Medulla oblongata (tissue), 1 donor: ENCODE data around the gene NKIRAS1.
"Not testable (repeated sequence)": the region's sequence is repeated elsewhere in the genome, so short reads cannot be mapped to it uniquely, and the experiment has no call there.

Experiments
- DNase-seq: peaks from one replicate; pipeline ENCODE4 v3.0.0-alpha.2; 2015; ENCODE audit errors: extremely low spot score

The NKIRAS1 gene

DNA sequence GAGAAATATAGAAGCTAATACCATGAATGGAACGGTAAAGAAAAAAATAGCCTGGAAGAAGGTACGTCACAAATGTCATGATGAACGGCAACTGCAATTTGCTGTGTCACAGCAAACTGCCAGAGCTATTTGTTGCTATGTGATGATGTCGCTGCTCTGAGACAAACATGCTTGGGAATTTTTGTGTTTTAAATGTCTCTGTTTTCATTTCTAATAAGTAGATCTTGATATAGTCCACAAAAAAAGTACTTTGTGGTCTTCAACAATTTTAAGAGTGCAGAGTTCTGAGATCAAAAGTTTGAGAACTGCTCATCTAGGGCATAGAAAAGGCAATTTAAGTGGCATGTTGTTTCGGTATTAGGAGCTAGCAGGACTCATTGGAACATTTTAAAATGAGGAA is 24.0 kb upstream of the NKIRAS1 start:
- DNase-seq, result no peak

DNA sequence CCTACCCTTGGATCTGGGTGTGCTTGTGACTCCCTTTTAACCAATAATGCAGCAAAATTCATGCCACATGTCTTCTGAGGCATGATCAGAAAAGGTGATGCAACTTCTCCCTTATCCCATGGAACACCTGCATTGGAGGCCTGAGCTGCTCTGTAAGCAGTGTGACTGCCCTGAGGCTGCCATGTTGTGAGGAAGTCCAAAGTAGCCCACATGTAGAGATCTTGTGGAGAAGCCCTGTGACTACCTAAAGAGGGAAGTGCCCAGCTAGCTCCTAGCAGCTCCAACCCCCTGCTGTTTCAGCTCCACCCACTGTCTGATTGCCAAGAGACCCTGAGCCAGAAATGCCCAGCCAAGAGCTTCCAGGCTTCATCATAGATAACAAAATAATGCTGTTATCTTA is 21.9 kb upstream of the NKIRAS1 start:
- DNase-seq, result no peak

DNA sequence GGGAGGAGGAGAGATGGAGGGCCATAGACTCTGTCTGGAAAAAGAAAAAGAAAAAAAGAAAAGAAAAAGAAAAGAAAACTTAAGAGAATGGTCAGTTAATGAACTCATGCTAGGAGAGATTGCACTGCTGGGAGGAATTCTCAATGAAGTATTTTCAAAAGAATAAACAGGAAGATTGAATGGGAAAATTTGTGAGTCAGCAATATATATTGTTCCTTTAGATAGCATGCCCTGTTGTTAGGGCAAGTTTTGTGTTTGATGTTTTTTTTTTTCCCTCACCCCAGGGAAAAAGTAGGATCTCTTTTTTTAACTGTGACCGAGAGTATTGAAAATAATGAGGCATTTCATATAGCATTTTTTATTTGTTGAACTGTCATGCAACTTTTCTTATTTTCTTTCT is 20.5 kb upstream of the NKIRAS1 start:
- DNase-seq, result no peak

DNA sequence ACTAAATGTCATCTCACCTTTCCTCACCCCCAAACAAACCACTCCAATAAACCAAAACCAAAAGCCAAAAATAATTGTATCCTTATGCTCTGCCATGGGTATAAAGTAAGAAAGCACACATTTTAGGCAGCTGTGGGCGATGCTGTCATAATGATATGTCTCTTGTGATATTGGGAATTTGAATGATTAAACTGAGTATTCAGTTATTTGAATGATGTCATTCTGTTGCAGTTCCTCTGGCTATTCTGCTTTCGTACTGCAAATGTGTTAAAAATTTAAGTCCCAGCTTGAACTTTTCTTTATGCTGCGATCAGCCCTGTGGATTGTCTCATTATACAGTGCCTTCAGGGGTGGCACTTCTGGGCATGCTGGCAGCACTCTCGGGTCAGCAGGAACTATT is 17.5 kb upstream of the NKIRAS1 start:
- DNase-seq, result no peak

DNA sequence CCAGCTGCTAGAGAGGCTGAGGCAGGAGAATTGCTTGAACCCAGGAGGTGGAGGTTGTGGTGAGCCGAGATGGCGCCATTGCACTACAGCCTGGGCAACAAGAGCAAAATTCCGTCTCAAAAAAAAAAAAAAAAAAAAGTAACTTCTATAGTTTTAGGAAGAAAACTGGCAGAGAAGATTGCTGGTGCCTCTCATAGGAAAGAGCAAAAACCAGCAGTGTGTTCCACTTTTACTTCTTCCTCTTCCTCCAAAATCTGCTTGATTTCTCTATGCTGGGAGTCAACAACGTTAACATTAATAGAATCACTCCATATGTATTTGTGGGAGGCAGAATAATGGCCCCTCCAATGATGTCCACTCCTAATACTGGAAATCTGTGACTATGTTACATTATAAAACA is 15.8 kb upstream of the NKIRAS1 start:
- DNase-seq, result no peak

DNA sequence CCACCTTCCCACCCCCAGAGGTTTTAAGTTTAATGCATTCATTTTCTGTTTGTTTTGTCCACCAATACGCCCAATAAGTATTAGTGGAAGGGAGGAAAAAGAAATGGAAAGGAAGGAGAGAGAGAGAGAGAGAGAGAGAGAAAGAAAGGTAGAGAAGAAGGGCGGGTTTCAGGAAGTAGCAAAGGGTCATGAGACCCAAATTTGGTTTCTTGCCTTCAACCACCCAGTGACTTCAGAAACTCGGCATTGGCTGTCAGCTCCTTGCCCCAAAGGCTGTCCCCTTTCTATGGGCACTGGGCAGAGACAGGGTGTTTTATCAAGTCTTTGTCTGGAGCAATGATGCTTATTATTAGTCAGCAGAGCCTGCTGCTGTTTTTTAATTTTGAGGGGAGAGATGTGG is 14.8 kb upstream of the NKIRAS1 start:
- DNase-seq, result no peak

DNA sequence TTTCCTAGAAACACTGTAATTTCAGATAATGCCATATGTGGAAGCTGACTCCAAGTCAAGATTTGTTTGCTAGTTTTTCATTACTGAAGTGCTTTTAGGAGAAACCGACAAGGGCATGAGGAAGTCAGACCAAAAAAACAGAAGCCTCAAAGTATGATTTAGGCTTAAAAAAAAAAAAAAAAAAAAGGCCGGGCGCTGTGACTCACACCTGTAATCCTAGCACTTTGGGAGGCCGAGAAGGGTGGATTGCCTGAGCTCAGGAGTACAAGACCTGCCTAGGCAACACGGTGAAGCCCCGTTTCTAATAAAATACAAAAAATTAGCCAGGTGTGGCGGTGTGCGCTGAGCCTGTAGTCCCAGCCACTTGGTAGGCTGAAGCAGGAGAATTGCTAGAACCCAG is 11.7 kb upstream of the NKIRAS1 start:
- DNase-seq, result no peak

DNA sequence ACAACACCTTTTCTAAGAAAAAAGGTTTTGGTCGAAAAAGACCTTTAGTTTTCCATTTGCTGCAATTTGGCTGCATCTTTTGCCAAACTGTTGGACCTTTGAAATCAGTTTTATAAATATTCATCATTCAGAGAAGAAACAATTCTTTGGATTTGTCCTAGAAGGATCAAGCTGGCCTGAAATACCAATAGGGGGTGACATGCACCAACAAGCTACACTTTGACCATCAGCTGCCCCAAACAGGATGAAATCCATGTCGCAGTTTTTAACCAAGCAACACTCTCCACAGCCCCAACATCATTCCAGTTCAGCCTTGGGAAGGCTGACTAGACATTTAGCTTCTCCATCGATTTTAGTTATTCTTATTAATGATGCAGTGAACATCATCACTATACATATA is 9.9 kb upstream of the NKIRAS1 start:
- peak; percentile 76 for DNase-seq

DNA sequence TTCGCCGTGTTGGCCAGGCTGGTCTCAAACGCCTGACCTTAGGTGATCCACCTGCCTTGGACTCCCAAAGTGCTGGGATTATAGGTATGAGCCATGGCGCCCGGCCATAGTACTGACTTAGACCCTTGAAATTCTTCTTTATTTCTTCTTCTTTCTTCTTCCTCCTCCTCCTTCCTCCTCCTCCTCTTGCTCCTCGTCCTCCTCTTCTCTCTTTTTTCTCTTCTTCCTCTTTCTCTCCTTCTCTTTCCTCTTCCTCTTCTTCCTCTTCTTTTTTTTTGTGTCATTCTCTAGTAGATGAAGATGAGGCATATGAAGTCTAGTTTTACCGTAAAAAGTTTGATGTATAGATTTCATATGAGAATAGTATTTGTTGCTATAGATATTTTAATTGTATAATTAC is 9.5 kb upstream of the NKIRAS1 start:
- DNase-seq, result no peak

DNA sequence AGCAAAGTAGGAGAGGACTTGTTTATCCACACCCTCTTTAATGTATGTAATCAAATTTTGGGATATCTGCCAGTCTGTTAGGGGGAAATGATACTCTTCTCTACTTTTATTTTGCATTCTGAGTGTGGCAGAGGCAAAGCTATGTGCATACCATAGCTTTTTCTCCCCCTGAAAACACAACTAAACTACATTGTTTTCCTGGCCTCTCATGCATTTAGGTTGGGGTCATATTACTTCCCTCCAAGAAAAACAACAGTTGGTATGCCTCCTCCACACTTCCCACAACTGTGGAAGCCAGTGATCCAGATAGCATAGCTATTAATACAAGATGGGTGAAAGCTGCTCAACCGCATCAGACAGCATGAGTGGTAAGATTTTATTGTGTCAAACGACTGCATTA is 7.0 kb upstream of the NKIRAS1 start:
- no peak for DNase-seq

DNA sequence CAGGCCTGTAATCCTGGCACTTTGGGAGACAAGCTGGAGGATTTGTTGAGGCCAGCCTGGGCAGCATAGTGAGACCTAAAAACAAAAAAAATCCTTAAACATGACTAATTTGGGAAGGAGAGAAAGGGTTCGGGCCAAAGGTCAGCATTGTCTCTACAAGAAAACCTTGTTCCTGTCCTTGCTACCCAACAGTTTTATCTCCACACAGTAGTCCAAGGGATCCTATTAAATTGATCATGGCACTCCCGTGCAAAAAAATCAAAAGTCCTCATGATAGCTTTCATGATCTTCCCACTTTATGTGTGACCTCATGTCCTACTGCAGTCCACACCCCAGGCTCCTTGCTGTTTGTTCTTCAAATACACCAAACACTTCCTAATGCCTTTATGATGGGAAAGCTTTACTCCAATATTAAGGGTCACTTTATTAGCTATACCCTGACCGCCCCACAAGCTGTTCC is 4.3 kb upstream of the NKIRAS1 start:
- no peak for DNase-seq

DNA sequence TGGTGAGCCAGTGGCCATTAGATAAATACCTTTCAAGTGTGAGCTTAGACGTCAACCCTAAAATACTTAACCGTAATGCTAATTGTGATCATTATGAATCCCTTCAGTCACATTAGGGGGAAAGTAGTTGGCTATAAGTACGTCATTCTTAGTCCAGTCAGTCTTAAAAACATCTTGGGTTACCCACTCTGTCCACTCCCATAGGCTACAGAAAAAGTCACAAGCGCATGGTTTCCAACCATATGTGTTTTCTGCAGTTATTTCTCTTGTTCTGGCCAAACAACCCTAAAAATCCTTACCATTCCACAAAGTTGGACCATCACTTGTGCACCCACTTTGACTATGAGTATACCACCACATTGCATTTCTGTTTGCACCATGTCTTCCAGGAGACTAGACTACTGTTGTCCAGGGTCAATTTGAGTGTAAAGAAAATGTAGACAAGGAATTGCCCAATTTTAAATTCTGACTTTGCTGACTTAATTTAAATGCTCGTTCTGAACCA is 3.4 kb upstream of the NKIRAS1 start:
- no peak for DNase-seq

DNA sequence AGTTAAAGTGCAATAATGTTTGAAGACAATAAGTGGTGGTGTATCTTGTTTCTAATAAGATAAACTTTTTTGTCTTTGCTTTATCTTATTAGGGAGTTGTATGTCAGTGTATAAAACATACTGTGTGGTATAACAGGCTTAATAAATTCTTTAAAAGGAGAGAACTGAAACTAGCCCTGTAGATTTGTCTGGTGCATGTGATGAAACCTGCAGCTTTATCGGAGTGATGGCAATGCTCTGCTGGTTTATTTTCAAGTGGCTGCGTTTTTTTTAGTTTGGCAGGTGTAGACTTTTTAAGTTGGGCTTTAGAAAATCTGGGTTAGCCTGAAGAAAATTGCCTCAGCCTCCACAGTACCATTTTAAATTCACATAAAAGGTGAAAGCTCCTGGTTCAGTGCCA is 2.8 kb upstream of the NKIRAS1 start:
- no peak for DNase-seq

DNA sequence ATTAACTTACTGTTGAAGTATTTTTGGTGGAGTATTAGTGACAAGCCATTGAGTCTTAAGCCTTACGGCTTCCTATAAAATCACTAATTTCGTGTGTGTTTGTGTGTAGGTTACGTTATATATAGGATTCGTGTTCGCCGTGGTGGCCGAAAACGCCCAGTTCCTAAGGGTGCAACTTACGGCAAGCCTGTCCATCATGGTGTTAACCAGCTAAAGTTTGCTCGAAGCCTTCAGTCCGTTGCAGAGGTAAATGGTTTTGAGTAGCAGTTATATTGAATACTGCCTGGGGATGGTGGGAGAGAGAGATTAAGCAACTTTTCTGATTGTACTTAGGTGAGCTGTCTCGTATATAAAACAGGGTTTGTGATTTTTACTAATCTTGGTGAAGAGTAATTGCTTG is 1.5 kb upstream of the NKIRAS1 start:
- DNase-seq, result not testable (repeated sequence)

DNA sequence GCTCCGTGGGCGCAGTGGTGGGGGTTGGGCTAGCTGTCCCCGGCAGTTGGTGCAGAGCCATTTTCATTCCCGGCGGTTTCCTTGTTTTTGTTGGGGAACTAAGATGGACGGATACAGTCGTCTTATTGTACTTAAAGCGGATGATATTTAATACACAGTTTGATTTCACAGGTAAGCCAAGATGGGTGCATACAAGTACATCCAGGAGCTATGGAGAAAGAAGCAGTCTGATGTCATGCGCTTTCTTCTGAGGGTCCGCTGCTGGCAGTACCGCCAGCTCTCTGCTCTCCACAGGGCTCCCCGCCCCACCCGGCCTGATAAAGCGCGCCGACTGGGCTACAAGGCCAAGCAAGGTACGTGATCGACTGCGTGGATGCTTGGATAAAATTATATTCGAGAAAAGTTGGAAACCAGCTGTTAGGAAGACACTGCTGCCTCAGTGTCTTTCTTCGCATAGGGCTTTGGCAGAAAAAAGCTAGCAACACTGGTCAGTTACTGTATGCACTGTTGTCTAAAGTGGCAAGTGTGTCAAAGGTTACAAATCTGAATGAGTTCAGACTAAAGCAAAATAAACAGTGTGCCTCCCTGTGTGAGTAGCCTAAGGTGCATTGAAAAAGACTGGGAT is 1.0 kb upstream of the NKIRAS1 start:
- DNase-seq, result not testable (repeated sequence)

DNA sequence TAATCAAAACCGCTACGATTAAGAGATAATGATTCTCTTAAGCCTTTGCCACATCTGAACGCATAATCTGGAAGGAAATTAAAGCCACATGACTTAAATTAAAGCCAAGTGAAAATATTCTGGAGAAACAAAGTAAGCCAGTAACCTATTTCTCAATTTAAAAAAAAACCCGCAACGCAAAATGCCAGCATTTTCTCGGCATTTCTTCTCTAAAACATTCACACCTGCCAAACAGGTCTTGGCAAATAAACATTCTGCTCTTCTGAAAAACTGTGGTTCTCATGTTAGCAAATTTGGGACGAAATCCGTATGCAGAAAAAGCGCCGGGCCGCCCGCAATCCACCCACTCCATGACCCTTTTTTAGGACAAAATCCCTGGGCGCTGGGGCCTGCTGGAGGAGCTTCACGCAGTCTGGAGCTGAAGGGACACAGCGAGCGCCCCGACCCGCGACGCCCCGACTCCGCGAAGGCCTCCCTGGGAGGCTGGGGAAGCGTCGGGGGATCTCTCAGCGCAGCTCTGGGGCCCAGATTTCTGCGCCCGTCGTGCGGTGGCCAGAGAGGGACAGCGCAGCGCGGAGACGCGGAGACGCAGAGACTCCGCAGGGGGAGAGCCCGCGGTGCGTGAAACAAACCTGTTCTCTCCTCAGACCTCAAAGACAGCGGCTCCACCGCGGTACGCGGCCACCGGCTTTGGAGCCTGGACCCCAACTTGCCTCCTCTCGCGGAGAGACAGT is 471 bp downstream of the NKIRAS1 start:
- DNase-seq, result peak; percentile 33

DNA sequence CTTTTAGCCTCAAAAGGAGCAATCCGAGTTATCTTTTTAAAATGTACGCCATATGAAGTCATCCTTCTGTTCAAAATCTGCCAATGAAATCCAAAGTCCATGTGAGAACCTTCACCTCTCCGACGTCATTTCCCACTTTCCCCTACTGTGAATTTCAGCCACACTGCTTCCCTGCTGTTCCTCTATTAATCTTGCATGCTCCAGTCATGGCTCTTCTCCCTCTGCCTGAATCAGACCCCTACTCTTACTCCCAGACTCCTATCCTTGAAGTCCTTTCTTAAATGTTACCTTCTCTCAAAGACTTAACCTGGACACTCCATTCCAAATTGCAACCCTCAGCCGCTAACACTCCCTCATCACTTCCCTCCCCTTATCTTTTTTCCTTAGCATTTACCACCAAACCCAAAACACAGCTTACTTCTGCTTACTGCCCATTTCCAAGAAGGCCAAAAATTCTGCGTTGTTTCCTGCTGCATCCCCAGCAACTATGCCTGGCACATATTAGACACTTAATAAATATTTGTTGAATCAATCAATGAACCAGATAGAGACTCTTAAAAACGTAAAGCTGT is 1.2 kb downstream of the NKIRAS1 start:
- DNase-seq, result peak; percentile 31

DNA sequence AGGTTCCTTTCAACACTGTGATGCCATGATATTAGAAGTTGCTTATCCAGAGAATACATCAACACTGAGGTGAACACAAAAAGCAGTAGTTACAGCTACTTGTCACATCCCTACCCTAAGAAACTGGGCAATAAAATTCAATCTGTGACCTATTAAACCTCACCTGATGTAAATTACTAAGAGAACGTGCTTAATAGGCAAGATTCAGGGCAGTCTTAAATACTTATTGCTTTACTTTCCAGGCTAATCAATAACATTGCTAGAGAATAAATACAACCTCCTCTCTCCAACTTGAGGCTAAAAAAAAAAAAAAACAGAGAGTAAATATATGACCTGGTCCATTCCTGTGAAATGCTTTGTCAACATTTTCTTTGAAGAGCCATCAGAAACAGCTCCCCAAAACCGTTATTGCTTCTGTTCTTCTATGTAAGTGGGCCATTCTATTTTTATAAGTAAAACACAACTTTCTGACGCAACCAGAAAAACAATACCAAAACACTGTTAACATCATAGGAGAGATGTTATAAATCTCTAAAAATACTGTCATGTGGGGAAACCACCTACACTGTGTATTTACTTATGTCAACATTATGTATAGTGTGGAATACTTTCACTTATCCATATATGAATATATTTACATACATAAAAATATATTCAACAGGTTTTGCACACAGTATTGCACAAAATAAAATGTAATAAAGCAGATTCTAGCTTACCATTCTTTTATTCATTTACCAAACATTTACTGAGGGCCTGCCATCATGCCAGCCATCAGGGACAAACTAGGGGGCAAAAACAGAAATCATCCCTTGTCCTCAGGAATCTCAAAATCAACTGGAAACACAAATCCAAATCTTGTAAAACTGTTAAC is 2.7 kb downstream of the NKIRAS1 start:
- DNase-seq, result no peak

DNA sequence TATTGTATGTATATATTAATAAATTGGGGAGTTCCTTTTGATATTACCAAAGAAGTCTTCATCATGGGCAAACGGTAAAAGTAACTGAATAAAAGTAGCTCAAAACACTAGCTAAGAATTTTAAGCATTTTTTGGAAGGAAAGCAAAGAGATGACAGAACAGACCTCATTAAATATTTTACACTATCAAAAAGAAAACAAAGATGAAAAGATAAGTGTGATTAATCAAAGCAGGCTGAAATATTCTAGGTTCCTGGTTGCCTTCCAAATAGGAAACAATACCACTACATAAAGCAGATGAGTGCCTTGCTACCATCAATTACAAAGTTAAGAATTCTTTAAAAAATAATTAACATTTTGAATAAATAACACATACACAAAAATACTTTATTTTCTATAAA is 3.6 kb downstream of the NKIRAS1 start:
- no peak for DNase-seq

DNA sequence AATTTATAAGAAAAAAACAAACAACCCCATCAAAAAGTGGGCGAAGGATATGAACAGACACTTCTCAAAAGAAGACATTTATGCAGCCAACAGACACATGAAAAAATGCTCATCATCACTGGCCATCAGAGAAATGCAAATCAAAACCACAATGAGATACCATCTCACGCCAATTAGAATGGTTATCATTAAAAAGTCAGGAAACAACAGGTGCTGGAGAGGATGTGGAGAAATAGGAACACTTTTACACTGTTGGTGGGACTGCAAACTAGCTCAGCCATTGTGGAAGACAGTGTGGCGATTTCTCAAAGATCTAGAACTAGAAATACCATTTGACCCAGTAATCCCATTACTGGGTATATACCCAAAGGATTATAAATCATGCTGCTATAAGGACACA is 4.5 kb downstream of the NKIRAS1 start:
- DNase-seq, result not testable (repeated sequence)

DNA sequence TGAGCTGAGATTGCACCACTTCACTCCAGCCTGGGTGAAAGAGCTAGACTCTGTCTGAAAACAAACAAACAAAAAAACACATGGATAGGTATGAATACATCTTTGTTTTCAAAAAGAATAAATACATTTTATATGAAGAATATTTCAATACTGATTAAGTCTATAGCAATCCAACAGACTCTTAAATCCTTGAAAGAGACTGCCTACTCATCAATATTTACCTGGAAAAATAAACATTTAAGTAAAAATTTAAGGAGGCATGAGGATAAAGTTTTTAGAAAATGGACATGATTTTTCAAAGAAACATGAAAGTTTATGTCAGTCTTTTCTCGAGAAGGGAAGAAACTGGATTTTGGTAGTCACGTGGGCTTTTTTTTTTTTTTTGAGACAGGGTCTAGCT is 5.4 kb downstream of the NKIRAS1 start:
- no peak for DNase-seq

DNA sequence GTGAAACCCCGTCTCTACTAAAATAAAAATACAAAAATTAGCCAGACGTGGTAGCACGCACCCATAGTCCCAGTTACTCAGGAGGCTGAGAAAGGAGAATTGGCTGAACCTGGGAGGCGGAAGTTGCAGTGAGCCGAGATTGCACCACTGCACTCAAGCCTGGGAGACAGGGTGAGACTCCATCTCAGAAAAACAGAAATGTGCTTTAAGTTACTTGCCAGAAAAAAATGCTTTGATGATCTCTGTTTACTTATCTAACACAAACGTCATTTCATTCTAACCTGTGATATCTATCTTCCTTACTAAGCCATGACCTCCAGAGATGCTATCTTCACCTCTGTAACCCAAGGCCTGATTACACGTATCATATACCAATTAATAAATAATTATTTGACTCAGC is 7.4 kb downstream of the NKIRAS1 start:
- DNase-seq, result no peak
